Hindlimb muscle (tissue), 1 donor: ENCODE measurements around the gene ZFAND2A. TPM values are rescaled to one million over a fixed set of nuclear protein-coding genes. Genes with fewer than 3 reads are reported as not detected.
"Not testable (repeated sequence)": the region's sequence is repeated elsewhere in the genome, so short reads cannot be mapped to it uniquely, and the experiment has no call there.

Experiments
- DNase-seq: peaks from one replicate; pipeline ENCODE4 v3.0.0-alpha.2; 2013
- polyA plus RNA-seq: library from polyadenylated mRNA; unstranded; fragments of 120-200 nt; gene quantifications from one replicate; pipeline ENCODE4 v1.2.1, GENCODE V29; 2013; ENCODE audit not compliant: insufficient read length

The ZFAND2A gene
- polyA plus RNA-seq, 1 donor, result 13.1 TPM

DNA sequence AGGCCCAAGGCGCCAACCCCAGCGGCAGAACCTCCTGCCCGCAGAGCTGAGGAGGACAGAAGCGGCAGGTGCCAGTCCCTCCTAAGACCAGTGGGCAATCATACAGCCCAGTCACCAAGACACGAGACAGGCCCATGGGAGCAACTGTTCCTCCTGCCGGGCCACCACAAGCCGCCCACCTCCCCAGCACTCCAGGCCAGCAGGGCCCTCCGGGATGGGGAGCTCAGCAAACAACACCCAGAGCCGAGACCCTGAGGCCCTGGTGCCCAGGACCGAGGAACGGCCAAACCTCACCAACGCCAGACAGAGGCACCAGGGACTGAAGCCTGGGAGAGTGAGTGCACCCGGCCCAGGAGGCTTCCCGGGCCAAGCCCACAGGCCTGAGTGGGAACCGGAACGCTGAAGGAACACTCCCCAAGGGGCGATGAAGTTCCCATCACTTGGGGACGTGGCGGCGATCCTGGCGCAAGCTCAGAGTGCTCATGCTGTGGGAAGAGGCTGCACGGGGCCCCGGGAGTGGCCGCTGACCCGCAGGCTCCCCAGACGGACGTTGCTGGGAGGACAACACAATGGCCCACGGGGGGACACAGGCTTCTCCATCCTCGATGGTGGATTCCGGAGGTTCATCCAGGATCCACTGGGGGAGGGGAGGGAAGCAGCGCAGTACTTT lies 37.0 kb downstream of the ZFAND2A start:
- no peak for DNase-seq

DNA sequence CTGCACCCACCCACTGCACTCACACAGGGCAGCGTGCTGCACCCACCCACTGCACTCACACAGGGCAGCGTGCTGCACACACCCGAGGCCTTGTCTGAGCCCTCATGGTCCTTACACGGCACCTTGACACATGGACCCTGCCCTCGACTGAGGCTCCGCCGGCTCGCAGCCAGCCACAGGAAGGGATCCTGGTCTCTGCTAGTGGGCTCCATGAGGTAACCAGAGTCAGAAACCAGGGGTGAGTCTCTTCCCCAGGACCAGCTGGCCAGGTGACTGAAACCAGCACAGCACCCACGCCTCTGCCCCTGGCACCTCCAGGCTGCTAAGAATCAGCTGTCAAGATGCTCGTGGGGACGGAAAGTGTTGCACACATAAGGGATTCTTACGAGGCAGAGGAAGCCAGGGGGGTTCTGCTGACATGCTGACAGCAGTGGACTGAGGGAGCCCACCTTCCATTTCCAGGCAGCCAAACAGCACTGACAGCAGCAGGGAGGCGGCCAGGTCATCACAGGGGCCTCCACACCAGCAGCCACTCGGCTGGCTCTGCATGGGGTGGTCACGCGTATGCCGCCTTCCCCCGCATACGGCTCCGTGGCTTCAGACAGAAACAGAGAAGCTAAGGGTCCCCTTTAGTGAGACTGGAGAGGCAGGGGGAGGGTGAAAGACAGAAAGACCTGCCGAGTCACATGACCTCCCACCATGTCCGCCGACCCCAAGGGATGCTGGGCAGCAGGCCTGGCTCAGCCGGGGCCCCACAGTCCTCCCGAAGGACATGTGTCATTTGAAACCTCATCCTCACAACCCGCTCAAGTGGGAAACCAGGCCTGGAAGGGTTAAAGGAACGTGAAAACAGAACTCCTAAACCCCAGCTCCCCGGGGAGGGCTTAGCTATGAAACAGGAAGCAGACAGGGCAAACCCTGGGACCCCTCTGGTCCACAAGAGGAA lies 37.8 kb downstream of the ZFAND2A start:
- DNase-seq, result no peak

DNA sequence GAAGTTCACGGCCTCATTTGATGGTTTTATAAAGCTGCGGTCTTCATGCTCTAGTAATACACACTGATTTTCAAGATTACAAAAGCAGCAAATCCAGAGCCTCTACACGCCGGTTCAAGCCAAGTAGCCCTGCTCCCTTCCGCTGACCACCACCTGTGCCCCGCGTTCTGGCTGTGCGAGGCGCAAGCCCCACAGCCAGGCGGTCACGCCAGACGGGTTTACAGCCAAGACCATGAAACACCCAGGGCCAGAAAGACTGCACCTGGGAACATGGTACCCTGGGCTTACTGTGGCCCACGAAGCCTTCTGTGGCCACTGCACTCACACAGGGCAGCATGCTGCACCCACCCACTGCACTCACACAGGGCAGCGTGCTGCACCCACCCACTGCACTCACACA lies 38.5 kb downstream of the ZFAND2A start:
- DNase-seq, result no peak

DNA sequence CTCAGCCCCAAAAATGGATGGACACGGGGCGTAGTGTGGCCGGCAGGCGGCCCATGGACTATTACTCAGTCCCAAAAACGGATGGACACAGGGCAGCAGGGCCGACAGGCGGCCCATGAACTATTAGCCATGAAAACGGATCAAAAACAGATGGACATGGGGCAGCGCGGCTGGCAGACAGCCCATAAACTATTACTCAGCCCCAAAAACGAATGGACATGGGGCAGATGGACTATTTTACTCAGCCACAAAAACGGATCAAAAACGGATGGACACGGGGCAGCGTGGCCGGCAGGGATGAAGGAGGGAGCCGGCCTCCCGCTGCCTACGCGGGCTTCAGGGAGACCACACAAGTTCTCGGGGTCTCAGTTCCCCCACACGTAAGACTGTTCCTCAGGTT lies 39.2 kb downstream of the ZFAND2A start:
- no peak for DNase-seq

DNA sequence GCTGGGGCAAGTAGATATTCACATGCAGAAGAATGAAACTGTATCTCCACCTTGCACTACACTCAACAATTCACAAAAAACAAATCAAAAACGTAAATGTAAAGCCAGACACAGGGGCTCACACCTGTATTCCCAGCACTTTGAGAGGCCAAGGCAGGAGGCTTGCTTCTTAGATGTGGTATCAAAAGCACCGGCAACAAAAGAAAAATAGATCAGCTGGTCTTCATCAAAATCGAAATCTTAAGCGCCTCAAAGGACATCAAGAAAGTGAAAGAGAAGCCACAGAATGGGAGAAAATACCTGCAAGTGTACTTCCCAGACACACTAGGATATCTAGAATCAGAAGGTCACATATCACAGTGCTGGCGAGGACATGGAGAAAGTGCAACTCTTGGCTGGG lies 40.8 kb downstream of the ZFAND2A start:
- DNase-seq, result no peak

DNA sequence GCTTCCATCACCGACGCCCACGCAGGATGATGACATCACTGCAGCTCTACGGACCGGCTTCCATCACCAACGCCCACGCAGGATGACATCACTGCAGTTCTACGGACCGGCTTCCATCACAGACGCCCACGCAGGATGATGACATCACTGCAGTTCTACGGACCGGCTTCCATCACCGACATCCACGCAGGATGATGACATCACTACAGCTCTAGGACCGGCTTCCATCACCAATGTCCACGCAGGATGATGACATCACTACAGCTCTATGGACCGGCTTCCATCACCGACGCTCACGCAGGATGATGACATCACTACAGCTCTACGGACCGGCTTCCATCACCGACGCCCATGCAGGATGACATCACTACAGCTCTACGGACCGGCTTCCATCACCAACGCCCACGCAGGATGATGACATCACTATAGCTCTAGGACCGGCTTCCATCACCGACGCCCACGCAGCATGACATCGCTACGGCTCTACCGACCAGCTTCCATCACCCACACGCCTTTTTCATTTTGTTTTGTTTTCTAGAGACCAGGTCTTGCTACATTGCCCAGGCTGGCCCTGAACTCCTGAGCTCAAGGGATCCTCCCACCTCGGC lies 42.6 kb downstream of the ZFAND2A start:
- DNase-seq, result no peak

DNA sequence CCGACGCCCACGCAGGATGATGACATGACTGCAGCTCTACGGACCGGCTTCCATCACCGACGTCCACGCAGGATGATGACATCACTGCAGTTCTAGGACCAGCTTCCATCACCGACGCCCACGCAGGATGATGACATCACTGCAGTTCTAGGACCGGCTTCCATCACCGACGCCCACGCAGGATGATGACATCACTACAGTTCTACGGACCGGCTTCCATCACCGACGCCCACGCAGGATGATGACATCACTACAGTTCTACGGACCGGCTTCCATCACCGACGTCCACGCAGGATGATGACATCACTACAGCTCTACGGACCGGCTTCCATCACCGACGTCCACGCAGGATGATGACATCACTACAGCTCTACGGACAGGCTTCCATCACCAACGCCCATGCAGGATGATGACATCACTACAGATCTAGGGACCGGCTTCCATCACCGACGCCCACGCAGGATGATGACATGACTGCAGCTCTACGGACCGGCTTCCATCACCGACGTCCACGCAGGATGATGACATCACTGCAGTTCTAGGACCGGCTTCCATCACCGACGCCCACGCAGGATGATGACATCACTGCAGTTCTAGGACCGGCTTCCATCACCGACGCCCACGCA lies 43.5 kb downstream of the ZFAND2A start:
- DNase-seq, result not testable (repeated sequence)

DNA sequence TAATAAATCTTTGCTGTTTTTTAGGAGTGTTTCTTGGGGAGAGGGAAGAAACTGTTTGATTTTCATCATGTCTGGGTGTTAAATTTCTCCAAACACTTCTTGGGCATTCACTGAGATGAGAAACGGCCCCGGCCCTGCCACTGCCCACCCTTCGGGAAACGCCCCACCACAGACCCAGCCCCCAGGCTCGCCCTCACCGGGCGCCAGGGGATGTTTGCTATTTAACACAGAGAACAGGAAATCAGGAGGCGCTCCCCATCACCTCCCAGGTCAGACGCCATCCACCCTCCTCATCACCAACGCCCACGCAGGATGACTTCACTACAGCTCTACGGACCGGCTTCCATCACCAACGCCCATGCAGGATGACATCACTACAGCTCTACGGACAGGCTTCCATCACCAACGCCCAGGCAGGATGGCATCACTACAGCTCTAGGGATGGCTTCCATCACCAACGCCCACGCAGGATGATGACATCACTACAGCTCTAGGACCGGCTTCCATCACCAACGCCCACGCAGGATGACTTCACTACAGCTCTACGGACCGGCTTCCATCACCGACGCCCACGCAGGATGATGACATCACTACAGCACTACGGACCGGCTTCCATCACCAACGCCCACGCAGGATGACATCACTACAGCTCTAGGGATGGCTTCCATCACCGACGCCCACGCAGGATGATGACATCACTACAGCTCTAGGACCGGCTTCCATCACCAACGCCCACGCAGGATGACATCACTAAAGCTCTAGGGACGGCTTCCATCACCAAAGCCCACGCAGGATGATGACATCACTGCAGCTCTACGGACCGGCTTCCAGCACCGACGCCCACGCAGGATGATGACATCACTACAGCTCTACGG lies 44.6 kb downstream of the ZFAND2A start:
- DNase-seq, result not testable (repeated sequence)

DNA sequence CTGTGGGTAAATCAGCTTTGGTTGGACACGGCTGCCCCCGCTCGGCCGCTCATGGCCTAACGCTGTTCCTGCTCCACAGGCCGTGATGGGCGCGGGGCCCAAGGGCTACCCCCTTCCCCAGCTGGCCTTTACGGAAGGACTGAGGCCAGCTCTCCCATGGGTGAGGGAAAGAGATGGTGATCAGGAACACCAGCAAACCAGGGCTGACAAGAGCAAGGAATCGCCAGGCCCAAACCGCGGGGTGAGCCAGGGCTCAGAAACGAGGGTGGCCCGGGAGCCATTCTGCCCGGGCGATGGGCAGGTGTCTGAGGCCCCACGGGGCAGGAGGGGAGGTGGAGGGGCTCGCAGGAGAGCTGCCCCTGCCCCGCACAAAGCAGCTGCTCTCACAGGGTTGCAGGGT lies 45.5 kb downstream of the ZFAND2A start:
- no peak for DNase-seq

DNA sequence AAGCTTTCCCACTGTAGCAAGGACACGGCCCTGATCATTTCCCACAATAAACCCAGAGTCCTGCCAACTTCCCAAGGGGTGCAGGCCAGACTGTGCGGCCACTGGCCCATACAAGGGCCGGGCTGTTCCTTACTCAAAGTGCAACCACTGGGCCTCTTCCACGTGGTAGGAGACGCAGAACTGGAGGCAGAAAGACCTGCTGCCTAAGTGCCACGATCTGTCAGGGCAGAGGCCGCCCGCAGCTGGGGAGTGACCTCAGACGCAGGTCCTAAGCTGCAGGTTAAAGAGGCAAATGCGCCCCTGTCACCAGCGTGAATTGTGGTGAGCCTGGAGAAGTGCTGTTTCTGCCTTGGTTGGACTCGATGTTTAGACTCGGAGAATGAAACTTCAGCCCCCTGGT lies 45.9 kb downstream of the ZFAND2A start:
- no peak for DNase-seq

DNA sequence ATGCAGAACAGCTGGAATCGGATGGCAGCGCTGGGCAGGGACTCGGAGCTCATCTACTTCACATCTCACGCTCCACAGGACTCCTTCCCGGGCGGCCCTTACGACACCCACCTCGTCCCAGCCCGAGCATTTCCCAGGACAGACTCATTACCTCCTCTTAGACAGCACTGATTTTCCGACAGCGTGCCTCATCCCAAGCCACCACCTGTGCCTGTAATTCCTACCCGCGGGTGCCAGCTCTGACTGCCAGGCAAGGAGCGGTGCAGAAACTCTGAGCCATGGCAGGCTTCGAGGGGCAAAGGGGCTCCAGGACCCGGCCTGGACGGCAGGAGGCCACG lies 46.5 kb downstream of the ZFAND2A start:
- DNase-seq, result no peak

DNA sequence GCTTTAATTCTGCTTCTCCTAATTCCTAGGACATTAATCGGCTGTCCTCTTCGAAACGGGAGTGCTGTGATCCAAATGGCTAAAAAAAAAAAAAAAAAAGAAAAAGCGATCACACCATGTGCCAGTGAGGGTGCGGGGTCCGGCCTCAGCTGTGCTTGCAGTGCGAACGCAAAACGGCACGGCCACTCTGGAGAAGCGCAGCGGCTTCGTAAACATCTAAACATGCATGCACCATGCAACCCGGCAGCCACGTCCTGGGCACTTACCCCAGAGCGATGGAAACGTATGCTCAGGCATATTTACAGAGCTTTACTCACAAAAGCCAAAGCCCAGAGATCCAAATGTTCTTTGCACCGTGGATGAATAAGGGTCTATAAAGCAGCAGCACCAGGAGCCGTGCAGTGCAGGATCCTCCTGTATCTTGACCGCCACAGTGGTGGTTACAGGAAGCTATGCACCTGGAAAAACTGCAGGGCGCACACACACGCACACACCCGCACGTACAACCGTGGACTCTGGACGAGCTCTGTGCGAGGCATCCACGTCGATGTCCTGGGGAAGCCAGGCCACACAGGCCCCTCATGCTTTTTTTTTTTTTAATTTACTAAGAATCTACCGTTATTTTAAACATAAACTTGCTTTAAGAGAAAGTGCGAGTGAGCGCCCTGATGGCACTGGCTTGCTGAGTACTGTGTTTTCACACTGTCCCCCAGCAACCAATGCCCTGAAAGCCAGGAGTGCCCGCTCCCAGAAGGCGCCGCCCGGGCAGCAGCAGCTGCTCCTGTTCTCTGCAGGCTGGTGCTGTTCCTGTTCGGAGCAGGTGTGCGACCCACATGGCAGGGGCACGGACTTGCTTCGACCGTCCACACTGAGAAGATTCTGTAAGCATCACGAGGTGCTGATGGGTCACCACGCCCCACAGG lies 47.1 kb downstream of the ZFAND2A start:
- no peak for DNase-seq

DNA sequence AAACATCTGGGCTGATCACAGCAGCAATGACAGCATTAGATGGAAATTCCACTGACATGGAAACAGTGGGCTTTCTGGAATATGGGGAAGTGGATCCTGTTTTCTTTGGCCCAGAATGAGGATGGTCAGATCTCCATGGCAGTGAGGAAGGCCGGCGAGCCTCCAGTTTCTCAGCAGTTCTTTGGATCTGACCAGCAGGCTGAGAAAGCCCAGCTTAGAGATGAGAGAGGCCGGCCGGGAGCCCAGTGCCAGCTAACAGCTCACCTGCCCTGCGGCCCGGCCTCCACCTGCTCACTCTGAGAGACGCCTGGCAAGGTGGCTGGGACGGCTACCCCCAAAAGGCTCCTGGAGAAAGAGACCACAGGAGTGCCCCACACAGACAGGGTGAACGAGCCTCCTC lies 47.9 kb downstream of the ZFAND2A start:
- no peak for DNase-seq

DNA sequence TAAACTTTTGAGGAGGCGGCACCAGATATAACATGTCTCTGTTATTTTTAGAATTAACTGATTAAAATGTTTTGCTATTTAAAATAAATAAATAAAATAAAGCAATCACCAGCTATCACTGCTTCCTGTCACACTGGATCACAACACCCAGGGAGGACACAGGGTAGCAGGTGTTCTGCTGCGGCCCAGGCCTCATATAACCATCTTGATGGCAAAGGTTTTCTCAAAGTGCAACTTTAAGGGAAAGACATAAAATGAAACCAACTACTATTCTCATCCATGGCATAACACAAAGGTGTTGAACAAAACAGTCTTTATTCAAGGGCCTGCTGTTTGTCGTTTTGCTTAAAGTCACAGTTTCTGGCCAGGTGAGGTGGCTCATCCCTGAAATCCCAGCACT lies 48.8 kb downstream of the ZFAND2A start:
- DNase-seq, result no peak

DNA sequence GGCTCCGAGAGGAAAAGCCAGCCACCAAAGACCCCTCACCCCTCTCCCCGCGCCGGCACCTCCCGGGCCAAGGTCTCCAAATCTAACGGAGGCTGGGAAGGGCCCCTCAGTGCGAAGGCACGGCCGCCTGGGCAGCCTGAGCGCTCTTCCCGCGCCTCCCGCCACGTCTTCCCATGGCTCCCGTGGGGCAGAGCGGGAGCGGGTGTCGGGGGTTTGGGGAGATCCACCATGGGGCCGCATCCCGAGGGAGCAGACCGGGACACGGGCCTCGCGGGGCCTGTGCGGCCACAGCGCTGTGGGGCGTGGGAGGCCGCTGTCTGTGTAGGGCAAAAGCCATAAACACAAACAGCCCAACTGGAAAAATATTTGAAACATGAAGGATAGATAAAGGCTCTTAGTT lies 49.6 kb downstream of the ZFAND2A start:
- no peak for DNase-seq

DNA sequence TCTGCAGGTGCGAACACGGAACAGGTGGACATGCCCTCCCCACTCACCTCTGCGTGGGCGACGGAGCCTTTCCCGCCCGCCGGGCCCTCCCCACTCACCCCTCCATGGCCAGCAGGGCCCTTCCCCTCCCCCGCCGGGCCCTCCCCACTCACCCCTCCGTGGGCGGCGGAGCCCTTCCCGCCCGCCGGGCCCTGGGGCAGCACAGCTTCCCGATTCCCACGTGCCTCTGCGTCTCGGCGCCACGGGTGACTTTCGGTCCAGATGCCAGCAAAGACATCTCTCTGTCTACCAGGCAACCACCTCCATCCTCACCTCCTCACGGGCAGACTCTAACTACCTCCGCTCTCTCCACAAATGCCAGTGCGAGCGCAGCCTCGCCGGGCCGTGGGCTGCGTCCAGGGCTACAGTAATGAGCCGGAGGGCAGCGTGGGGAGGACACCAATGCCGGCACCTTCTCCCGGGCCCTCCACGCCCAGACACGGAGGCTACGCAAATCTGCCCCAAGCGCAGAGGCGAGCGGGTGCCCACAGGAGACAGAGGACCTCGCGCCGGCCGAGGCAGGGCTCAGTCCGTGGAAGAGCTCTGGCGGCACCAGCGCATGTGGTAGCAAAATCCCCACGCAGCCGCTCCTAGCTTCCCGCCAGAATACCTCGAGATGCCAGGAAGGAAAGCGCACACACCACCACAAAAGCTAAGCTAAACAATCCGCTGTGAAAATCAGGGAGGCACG lies 50.2 kb downstream of the ZFAND2A start:
- DNase-seq, result no peak

DNA sequence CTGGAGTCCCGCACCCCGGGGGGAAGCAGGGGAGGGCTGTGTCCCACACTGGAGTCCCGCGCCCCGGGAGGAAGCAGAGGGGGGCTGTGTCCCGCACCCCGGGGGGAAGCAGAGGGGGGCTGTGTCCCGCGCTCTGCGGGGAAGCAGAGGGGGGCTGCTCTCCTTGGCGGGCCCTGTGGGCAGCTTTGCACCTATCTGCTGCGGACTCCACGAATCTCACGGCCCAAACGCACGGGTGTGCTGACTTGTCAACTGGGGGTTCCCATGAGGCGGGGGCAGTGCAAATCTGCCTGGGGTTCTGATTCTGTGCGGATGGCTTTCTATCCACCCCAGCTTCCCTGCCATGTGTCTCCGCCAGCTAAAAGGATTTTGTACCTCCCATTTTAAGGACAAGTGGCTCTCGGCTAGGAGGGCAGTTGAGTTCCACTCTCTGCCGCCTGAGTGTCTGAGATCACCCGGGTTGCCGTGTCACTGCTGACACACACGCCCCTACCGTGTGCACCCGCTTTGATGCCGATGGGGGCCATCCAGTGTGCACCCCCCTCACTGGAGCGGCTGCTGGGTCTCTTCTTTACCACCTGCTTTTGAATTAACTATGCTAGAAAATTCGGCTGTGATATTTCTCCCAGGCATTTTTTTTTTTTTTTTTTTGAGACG lies 51.6 kb downstream of the ZFAND2A start:
- no peak for DNase-seq

DNA sequence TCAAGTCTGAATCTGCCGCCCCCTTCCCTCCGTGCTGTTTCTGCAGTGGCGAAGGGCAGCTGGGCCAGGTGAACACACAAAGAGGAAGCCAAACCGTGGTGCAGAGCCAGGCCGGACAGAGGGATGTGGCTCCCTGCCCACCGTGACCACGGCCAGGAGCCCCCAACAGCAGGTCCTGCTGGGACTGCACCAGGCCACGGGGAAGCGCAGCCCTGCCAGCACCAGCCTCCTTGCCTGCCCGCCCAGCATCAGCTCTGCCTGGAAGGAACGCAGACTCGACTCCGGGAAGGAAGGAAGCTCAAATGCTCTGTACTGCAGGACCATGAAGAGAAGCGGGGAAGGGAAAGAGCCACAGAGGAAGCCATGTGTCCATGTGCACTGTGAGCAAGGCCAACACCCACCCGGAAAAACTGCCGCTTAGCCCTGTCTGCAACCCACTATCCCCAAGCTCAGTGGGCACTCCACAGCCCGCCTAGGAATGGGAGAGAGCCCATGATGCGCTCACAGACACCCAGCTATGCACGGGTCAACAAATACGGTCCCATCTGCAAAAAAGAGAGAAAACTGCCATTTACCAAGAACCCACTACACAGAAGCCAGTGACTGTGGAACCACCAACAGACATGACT lies 53.1 kb downstream of the ZFAND2A start:
- no peak for DNase-seq

DNA sequence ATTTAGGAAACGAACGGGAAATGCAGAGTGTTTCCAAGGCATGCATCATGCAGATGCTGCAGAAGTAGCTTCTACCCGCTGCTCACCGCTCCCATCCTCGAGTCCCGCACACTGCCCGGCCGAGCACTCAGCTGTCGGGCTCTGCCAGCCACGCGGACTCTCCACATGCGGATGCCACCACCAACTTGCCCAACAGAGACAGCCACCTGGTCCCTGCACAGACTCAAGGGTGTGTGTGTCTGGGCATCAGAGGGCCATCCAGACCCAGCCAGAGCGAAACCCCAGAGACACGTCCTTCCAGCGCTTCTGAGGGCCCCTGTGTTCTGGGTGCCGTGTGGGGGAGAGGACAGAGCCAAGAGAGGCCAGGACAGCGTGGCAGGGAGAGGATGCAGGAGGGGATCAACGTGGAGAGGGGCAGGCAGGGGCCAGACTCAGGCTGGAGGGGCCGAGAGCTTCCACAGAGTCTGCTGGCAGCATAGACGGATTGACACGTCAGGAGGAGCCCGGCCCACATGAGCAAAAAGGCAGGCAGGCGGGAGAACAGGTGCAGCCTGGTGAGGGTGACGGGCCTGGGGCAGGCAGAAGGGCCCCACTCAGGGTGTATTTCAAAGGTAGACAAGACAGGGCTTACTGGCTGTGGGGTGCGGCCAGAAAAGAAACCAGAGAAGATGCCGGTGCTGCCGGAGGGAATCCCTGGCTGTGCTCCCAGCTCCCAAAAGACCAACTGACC lies 53.8 kb downstream of the ZFAND2A start:
- no peak for DNase-seq
